Right lobe of liver (tissue), 6 donors: Measurements from ENCODE around the gene RSAD1. TPM values are rescaled to one million over a fixed set of nuclear protein-coding genes. Genes with fewer than 3 reads are reported as not detected.

Experiments
- ATAC-seq, 4 donors: fragments of 200-7000 bp; cut with Tn5 transposase; one replicate each; pipeline ENCODE4 v1.9.1; 2020; ENCODE audit warnings: mild to moderate bottlenecking in 4 of 4, moderate library complexity in 4 of 4
- DNase-seq, 3 donors: peaks; one replicate each; pipeline ENCODE4 v3.0.0-alpha.2; 2020
- H3K27ac ChIP-seq, 3 donors: fragments of 200-600 bp; one replicate each; pipeline ENCODE4 v1.8.0; 2022
- H3K27me3 ChIP-seq, 2 donors: fragments of 200-600 bp; one replicate each; pipeline ENCODE4 v1.8.0; 2022
- H3K36me3 ChIP-seq, 4 donors: fragments of 200-600 bp; sonication (generic) in 1 of 4; one replicate each; pipeline versions ENCODE4 v1.5.1 to v1.8.0; 2017 to 2022; ENCODE audit warnings: control low read depth in 1 of 4
- H3K4me1 ChIP-seq, 4 donors: fragments of 200-600 bp; sonication (generic) in 1 of 4; one replicate each; pipeline versions ENCODE4 v1.5.1 to v1.8.0; 2017 to 2022; ENCODE audit warnings: control low read depth in 1 of 4
- H3K4me3 ChIP-seq, 3 donors: fragments of 200-600 bp; one replicate each; pipeline ENCODE4 v1.8.0; 2022
- H3K9me3 ChIP-seq, 4 donors: fragments of 200-600 bp; sonication (generic) in 1 of 4; one replicate each; pipeline versions ENCODE4 v1.5.1 to v1.8.0; 2017 to 2022; ENCODE audit warnings: control low read depth in 1 of 4
- CTCF ChIP-seq, 4 donors: fragments of 200-600 bp in 3 of 4; fragments of 450-650 bp in 1 of 4; IDR thresholded peaks; one replicate each; pipeline versions ENCODE4 v1.5.1 to v1.8.0; 2016 to 2022; ENCODE audit warnings: antibody characterized with exemption in 4 of 4, mild to moderate bottlenecking in 2 of 4
- POLR2A ChIP-seq: fragments of 450-650 bp; IDR thresholded peaks from one replicate; pipeline ENCODE4 v1.6.1; 2017; ENCODE audit warnings: antibody characterized with exemption, mild to moderate bottlenecking
- WGBS: methylation state at CpG from one replicate; pipeline ENCODE4 v1.1.6; 2018; ENCODE audit warnings: low coverage, low lambda C conversion rate; ENCODE audit not compliant: insufficient coverage; ENCODE audit errors: missing lambda C conversion rate; 5-methylcytosine and 5-hydroxymethylcytosine counted together
- intact Hi-C, 2 donors: fragments of 100-400 bp; cut with DNase I; formaldehyde crosslinking; loops; one replicate each; pipeline versions ENCODE4 v1.11.2 to v1.14.1; 2022
- total RNA-seq, 6 experiments: library from RNA; depleted of rRNA in 2 of 6; stranded (reverse); fragments of >200 nt in 2 of 6; fragmentation: NEBNext Ultra II Directional in 3 of 6; extraction: Animal tissue kit (Norgen Biotek cat#: 25700) in 3 of 6; gene quantifications; one replicate each; pipeline versions ENCODE4 v1.1.0 to v1.2.4, GENCODE V29; 2016 to 2023
- donor health status: DM: no; HTN: yes; CAD: no.
- donor health status: DM: no; HTN: no; CAD: no.
- donor health status: DM: no; HTN: no; CAD: no.
- donor health status: DM: no; HTN: yes; CAD: no.
- donor health status: DM: no; HTN: yes; CAD: no.

Gene RSAD1
- total RNA-seq, 6 experiments from 2014 or later: 17.9 to 26.6 (median 23.4) TPM

- no peak for TF ChIP-seq POLR2A
- no peak for TF ChIP-seq CTCF (IDR thresholded peaks at IDR 0.05)
- H3K9me3 ChIP-seq: no peaks in the 10 kb centered on the region
- no peak for DNase-seq
- no peak overlapping the region for H3K27ac ChIP-seq
- WGBS: 25% methylated on average over 2 of the region's 3 CpGs
- no peaks in the 10 kb centered on the region for H3K36me3 ChIP-seq
- H3K27me3 ChIP-seq: no peaks in the 10 kb centered on the region
- H3K4me3 ChIP-seq: no peak overlapping the region
- ATAC-seq: no peak
- H3K4me1 ChIP-seq: peaks cover 0 to 43% (median 21%) of the 10 kb centered on the region in 4 donors
- intact Hi-C loops: no loop called here
Measured at GRCh38 chr17:50443505-50443974, 35.1 kb upstream of the RSAD1 start.

DNA sequence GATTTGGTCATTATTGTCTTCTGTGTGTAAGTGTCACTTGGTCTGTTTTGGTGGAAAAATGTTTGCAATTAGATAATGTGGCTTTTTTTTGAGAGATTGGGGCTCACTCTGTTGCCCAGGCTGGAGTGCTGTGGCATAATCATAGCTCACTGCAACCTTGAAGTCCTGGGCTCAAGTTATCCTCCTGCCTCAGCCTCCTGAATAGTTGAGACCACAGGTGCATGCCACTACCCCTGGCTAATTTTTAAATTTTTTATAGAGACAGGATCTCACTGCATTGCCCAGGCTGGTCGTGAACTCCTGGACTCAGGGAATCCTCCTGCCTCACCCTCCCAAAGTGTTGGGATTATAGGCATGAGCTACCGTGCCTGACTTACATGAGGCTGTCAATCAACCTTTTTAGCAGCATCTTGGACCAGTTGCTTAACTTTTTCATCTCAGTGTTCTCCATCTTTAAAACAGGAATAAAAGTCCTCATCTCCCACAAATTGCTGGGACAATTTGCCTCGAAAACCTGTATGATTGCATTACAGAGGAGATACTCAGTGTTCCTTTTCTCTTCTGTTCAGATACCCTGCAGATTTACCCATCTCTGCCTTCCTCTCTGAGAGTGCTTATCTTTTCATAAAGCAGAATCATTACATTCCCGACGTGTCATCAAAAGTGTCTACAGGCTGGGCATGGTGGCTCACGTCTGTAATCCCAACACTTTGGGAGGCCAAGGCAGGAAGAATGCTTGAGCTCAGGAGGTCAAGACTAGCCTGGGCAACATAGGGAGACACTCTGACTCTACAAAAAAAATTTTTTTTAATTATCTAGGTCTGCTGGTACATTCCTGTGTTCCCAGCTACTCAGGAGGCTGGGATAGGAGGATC, 33.6 kb upstream of the RSAD1 start:
- H3K9me3 ChIP-seq: no peaks in the 10 kb centered on the region
- H3K27me3 ChIP-seq: no peaks in the 10 kb centered on the region
- no peak overlapping the region for H3K27ac ChIP-seq
- no peak overlapping the region for H3K4me3 ChIP-seq
- 86% methylated on average over 6 of the region's 6 CpGs for WGBS
- intact Hi-C loops: no loop called here
- TF ChIP-seq CTCF (IDR thresholded peaks at IDR 0.05) (no peak), POLR2A (no peak)
- ATAC-seq: no peak
- H3K4me1 ChIP-seq: peaks cover 0 to 35% (median 17%) of the 10 kb centered on the region in 4 donors
- H3K36me3 ChIP-seq: no peaks in the 10 kb centered on the region
- DNase-seq: no peak

DNA sequence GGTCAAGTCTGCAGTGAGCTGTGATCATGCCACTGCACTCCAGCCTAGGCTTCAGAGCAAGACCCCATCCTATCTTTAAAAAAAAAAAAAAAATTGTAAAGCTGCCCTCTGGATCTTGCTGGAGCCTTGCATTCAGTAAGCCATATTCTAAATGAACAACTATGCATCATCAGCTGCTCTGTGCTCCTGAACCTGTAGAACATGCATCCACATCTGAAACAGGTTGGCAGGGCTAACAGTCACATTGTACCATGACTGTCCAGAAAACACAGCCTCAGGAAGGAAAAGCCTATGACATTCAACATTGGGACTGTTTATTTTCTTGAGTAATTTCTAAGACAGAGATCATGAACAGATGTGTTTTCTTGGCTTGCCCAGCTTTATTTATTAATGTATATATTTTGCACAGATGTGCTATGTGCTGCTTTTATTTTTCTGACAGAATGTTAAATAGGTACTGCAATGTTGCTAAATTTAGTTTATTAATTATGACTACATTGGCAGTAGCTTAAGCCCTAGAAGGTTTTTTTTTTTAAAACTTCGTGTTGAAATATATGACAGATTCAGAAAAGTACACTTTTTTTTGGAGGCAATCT, 32.8 kb upstream of the RSAD1 start:
- 18% methylated on average over 1 of the region's 1 CpG for WGBS
- intact Hi-C loops: no loop called here
- H3K4me1 ChIP-seq: peaks cover 0 to 29% (median 14%) of the 10 kb centered on the region in 4 donors
- no peaks in the 10 kb centered on the region for H3K27me3 ChIP-seq
- TF ChIP-seq POLR2A: no peak
- TF ChIP-seq CTCF (IDR thresholded peaks at IDR 0.05): no peak
- no peak overlapping the region for H3K4me3 ChIP-seq
- no peak overlapping the region for H3K27ac ChIP-seq
- no peak for ATAC-seq
- DNase-seq: no peak
- H3K36me3 ChIP-seq: no peaks in the 10 kb centered on the region
- H3K9me3 ChIP-seq: no peaks in the 10 kb centered on the region

- H3K4me3 ChIP-seq: no peak overlapping the region
- H3K9me3 ChIP-seq: no peaks in the 10 kb centered on the region
- no peaks in the 10 kb centered on the region for H3K36me3 ChIP-seq
- intact Hi-C loops: no loop called here
- ATAC-seq: peak in 3 of 4 donors; percentile 25 to 52 (median 41)
- H3K27me3 ChIP-seq: no peaks in the 10 kb centered on the region
- TF ChIP-seq POLR2A (no peak), CTCF (IDR thresholded peaks at IDR 0.05) (no peak)
- 51% methylated on average over 6 of the region's 7 CpGs for WGBS
- no peak overlapping the region for H3K27ac ChIP-seq
- DNase-seq: no peak
- peaks cover 0 to 27% (median 9%) of the 10 kb centered on the region in 4 donors for H3K4me1 ChIP-seq
Measured at GRCh38 chr17:50447870-50448595, 30.6 kb upstream of the RSAD1 start.
